Activated CD4-positive, alpha-beta T cell treated with anti-CD3 and anti-CD28 coated beads, Interleukin-2, Interleukin-4, amounts not matched to agents 100 ng/mL and 50 ng/mL, durations not matched to agents 16 hours and 8 hours (primary cell): ENCODE results near the gene RNF115.
"Not testable (repeated sequence)": the region's sequence is repeated elsewhere in the genome, so short reads cannot be mapped to it uniquely, and the experiment has no call there.

ENCODE experiments used
- DNase-seq: peaks from one replicate; pipeline ENCODE4 v3.0.0-alpha.2; 2020; ENCODE audit warnings: low spot score

Gene RNF115

GRCh38 chr1:145827966-145828365 is 4.1 kb upstream of the RNF115 start:
- DNase-seq, result no peak

- no peak for DNase-seq
These were observed 2.1 kb upstream of the RNF115 start for GRCh38 chr1:145826030-145826429.

DNA sequence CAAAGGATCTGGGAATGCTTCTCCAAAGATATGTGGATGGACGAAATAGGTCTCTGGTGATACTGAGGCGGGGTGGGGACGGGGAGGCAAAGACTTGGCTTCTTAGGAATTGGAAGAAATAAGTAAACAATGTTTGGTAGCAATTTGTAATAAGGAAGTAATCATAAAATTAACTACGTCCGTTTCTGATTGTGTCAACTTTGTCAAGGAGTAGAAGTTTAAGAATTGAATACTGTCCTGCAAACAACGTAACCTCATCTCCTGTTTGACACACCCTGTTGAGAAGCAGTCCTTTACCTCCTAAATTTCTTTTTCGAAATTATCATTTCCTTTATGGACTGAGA is 576 bp upstream of the RNF115 start:
- DNase-seq, result no peak

- DNase-seq, result not testable (repeated sequence)
These were observed 1.0 kb downstream of the RNF115 start for GRCh38 chr1:145822779-145823331.

DNA sequence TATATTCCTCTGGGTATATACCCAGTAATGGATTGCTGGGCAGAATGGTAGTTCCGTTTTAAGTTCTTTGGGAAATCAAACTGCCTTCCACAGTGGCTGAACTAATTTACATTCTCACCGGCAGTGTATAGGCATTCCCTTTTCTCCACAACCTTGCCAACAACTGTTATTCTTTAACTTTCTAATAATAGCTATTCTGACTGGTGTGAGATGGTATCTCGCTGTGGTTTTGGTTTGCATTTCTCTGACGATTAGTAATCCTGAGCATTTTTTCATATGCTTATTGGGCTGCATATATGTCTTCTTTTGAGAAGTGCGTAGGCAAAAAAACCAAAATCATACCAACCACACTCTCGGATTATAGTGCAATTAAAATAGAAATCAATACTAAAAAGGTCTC is 5.8 kb downstream of the RNF115 start:
- DNase-seq, result peak; percentile 20

GRCh38 chr1:145812977-145813810 is 10.7 kb downstream of the RNF115 start:
- not testable (repeated sequence) for DNase-seq

DNA sequence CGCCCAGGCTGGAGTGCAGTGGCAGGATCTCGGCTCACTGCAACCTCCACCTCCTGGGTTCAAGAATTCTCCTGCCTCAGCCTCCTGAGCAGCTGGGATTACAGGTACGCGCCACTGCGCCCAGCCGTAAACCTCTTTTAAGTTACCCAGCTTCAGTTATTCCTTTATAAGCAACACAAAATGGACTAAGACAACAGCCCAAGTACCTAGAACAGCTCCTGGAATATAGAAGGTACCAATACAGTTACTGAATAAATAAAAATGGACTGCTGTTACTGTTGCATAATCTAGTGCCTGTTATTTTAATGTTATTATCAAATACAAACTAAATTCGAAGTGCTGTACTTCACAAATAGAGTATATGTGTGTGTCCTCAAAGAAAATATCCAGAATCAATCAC is 17.1 kb downstream of the RNF115 start:
- DNase-seq, result no peak

DNA sequence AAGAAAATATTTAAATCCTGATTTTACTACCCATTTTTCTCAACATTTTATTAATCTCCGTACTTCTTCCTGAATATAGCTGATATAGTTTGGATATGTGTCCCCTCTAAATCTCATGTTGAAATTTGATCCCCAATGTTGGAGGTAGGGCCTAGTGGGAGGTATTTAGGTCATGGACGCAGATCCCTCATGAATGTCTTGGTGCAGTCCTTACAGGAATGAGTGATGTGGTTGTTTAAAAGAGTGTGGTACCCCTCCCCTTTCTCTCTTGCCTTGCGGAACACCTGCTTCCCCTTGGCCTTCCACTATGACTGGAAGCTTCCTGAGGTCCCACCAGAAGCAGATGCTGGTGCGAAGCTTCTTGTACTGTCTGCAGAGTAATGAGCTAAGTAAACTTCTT is 17.5 kb downstream of the RNF115 start:
- DNase-seq, result no peak

DNA sequence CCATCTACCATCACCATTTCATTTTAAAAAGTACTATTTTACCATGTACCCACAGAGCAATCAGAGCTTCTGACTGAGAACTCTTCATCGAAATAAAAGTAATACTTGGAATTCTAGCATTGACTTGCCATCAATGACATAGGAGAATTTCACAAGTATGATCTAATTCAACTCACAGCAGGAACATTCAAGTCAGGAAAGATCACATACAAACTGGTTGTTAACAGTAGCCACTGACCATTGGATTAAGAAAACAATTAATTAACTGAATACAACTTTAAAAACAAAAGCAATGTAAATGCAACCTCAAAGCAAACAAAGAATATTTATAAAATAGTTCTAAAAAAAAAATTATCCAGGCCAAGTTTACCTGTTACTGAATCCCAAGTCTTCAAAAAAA is 18.8 kb downstream of the RNF115 start:
- no peak for DNase-seq

DNA sequence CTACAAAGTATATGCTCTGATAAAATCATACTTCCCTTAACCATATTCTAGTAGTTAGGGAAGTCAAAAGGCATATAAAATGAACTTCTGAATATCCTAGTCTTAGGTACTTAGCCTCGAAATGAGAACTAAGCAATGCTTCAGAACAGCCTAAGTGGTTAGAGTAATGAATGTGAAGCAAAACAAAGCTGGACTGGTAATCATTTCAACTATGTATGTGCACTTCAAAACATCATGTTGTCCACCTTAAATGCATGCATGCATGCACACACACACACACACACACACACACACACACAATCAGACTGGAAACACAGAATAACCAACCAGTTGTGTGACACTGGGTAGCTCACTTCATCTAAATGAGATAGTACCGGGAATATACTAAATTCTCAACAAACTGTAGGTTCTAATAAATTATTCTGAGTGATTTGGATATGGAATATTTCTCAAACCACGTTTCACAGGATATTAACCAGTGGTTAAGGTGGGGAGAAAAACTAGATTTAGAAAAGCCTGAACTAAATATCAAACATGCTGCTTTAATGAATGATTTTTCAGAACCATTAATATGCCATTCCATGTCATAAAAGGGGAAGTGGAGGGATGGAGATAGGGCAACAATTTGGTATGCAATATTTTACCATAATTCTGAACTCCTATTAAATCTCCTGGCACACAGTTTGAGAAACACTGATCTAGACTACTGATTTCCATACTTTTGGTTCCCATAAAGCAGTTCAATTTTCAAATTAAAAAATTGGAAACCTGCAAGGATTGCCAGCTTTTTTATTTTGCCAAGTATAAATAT is 19.5 kb downstream of the RNF115 start:
- no peak for DNase-seq

DNA sequence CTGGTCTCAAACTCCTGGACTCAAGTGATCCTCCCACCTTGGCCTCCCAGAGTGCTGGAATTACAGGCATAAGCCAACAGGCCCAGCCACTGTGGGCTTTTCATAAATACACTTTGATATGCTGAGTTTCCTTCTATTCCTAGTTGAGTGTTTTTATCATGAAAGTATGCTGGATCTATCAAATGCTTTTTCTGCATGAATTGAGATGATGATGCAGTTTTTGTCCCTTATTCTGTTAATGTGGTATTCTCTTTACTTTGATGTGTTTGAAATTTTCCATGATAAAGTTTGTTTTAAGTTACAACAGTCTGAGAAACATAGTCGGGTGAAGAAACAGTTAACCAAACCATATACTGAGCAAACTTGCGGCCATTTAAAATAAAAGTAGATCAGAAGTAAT is 24.1 kb downstream of the RNF115 start:
- no peak for DNase-seq

GRCh38 chr1:145796753-145797152 is 27.1 kb downstream of the RNF115 start:
- DNase-seq, result no peak

DNA sequence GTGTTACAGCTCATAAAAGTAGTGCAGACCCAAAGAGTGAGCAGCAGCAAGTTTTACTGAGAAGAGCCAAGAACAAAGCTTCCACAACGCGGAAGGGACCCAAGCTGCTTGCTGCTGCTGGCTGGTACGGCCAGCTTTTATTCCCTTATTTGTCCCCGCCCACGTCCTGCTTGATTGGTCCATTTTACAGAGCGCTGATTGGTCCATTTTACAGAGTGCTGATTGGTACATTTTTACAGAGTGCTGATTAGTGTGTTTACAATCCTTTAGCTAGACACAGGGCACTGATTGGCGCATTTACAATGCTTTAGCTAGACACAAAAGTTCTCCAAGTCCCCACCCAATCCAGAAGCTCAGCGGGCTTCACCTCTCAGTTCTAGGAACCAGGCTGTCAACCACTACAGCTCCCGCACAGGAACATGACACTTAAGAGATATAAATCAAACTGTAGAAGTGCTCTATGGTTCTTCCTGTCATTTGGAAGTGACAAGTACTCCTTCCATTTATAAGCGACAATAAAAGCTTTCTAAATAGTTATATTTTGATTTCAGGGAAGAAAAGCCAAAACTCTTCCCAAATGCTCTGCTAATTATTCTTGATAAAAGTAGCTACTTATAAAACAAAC is 28.5 kb downstream of the RNF115 start:
- no peak for DNase-seq

DNA sequence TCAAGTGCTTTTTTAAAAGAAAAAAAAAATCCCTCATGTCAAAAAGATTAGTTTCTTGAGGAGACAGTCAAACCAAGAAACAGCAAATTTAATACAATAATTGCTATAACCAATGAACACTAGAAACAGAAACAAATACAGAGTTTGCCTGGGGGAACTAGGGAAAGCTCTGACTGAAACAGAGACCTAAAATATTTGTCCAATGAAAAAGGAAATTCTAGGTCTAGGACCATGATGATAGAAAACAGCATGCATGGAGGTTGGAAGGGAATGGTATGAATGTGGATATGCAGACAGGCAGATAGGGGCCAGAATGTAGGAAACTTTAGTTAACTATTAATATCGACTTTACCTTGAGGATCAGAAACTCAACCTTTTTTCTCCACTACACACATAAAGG is 31.4 kb downstream of the RNF115 start:
- DNase-seq, result no peak

DNA sequence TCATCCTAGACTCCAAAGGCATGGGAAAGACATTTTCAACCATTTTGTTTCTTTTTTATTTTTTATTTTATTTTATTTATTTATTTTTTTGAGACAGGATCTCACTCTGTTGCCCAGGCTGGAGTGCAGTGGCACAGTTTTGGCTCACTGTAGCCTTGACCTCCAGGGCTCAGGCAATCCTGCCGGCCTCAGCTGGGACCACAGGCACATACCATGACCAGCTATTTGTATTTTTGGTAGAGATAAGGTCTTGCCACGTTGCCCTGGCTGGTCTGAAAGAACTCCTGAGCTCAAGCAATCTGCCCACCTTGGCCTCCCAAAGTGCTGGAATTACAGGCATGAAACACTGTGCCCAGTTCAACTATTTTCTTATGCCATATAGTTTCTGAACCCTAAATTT is 32.0 kb downstream of the RNF115 start:
- not testable (repeated sequence) for DNase-seq

- no peak for DNase-seq
These were observed 35.3 kb downstream of the RNF115 start for GRCh38 chr1:145788580-145788979.

DNA sequence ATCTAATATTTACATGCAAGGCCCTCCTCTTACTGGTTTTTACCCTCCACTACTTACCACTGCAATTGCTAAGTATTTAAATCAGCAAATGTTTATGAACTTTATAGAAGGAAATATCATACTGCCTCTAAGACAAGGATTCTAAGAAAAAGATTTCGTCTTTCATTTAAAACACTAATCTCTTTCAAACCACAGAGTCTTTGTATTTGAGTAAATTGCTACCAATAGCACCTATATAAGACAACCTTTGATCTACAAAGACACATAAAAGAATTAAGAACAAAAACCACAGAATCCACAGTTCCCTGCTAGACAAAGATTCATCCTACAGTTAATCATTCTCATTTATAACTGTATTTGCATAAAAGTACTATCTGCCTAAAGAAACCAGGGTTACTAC is 37.6 kb downstream of the RNF115 start:
- DNase-seq, result peak; percentile 15

GRCh38 chr1:145785547-145785946 is 38.3 kb downstream of the RNF115 start:
- no peak for DNase-seq

GRCh38 chr1:145784409-145784808 is 39.5 kb downstream of the RNF115 start:
- DNase-seq, result no peak

- peak; percentile 19 for DNase-seq
These were observed 41.4 kb downstream of the RNF115 start for GRCh38 chr1:145782272-145783099.

DNA sequence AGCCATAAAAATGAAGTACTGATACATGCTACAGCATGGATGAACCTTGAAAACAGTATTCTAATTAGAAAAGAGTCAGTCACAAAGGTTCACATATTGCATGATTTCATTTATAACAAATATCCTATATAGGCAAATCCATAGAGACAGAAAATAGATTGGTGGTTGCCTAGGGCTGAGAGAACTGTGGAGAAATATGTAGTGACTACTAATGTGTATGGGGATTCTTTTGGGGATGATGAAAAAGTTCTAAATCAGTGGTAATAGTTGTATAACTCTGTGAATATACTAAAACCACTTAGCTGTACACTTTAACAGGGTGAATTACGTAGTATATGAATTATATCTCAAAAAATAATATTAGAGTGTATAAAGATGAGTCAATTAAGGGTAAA is 45.8 kb downstream of the RNF115 start:
- no peak for DNase-seq
